Inflammatory macrophage treated with lipopolysaccharide for 1 hour (primary cell): Measurements from ENCODE around the gene WNT5A.

Source experiments
- DNase-seq, 2 donors: peaks; one replicate each; pipeline ENCODE4 v3.0.0-alpha.2; 2020 to 2022

The WNT5A gene

GRCh38 chr3:55486857-55487380 is at the start of gene WNT5A:
TSS of gene WNT5A (minus strand) at chr3:55487306. CDS start at chr3:55486985, 321 bp downstream.
- DNase-seq, result no peak

DNA sequence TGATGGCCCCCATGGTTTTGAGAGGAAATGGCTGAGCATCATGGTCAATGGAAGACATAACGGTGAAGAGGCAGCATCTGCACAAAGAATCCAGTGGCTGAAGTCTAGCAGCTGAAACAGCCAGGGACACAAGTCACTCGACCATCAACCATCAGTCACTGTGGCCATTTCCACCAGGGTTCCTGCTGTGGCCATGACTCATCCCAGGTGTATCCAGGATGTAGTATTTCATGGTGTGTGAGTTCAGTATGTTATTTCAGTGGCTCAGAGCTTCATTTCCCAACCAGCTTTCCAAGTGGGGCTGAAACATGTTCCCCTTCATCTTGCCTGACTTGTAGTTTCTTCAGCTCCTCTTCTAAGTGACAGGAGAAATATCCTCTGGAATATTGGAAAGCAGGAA is 47.8 kb upstream of the WNT5A start:
- no peak for DNase-seq

DNA sequence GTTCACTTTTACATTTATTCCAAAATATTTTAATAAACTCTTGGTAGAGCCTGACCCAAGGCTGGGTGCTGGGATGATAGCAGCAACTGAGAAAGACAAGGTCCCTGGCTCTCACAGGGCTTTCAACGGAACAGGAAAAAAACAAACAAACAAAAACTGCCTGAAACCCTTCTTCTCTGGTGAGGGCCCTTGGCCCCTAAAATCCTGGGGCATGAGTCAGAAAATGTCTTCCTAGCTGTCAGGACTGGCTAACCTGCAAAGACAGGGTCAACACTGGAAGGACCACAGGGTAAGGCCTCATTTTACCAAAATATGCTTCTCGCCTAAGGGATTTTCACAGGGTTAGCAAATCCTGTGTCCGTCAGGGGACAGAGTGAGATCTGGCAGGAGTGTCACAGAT is 45.7 kb upstream of the WNT5A start:
- DNase-seq, result no peak

- peak in 1 of 2 donors; percentile 16 for DNase-seq
These were observed 44.2 kb upstream of the WNT5A start for GRCh38 chr3:55531321-55531720.

DNA sequence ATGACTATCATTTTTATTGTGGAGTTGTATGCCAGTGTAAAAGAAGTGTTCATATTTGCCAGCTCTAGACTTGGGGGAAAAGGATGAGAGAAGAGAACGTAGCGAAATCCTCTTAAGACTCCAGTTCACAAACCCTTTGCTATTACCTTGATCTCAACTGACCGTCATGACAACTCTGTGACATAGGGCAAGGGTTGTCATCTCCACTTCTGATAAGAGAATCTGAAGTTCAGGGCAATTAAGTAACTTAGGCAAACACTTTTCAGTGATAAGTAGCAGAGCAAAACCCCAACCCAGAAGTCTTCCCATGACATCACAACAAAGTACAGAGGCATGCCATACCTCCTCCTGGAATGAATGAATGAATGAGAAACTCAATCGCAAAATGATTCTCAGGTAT is 40.3 kb upstream of the WNT5A start:
- DNase-seq, result no peak

GRCh38 chr3:55526332-55527030 is 39.4 kb upstream of the WNT5A start:
- DNase-seq, result no peak

- no peak for DNase-seq
These were observed 38.3 kb upstream of the WNT5A start for GRCh38 chr3:55525436-55525835.

DNA sequence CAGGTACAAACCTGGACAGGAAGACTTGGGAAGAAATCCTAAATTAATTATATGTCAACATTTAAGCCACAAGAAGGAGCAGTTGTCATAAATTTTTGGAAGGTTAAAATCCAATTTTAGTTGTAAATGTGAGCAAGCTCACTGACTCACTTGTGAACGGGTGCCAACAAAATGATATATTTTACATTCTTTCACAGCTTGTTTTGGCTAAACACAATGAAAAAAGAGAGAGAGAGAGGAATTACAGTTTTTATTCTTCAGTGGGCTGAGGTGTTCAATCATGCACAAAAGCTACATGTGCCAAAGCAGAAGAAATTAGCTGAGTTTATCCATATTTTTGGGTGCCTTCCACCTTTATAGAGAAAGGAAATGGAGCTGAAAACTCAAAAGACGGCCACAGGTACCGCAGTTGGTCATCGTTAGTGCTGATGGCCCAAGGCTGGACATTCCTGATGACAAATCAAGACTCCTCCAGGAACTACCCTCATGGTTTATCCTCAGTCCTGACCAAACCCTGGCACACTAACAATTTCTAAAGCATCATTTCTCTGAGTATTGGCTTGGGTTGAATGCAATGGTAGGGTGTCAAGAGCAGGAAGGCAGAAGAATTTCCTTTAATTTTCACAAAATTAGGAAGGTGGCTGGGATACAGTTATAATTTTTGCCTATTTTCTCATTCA is 37.6 kb upstream of the WNT5A start:
- DNase-seq, result no peak

- no peak for DNase-seq
These were observed 36.4 kb upstream of the WNT5A start for GRCh38 chr3:55523471-55523870.

DNA sequence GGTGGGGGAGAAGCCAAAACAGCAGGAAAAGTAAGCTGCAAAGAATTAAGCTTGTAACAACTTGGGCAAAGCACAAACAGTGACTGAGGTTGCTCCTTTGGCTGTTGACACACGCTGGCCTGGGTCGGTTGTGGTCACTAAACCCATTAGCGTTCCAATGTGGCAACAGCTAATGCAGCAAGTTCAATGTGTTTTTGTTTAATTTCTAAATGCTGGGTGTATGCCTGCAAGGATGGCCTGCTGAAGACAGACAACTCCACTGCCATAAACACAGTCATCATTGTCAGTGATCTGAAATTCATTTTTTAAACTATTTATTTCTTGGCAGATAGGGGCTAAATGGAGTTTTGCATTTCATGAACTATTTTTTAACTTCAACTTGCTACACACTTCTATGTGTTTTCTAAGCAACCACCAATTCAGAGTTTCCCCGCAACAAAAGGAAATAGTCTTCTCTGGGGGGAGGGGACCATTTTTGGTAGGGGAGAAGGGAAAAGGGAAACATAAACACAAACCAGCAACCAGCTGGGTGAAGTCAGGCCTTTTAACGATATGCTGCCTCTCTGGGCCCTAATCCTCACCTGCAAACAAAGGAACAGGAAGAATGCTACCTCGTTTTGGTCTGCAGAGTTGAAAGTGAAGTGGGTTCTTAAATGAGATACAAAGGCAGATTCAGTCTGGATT is 34.8 kb upstream of the WNT5A start:
- DNase-seq, result no peak

- DNase-seq, result no peak
These were observed 34.1 kb upstream of the WNT5A start for GRCh38 chr3:55521064-55521737.

- DNase-seq, result no peak
These were observed 31.9 kb upstream of the WNT5A start for GRCh38 chr3:55519019-55519418.

GRCh38 chr3:55518451-55518850 is 31.3 kb upstream of the WNT5A start:
- no peak for DNase-seq

GRCh38 chr3:55516392-55517030 is 29.4 kb upstream of the WNT5A start:
- DNase-seq, result no peak

DNA sequence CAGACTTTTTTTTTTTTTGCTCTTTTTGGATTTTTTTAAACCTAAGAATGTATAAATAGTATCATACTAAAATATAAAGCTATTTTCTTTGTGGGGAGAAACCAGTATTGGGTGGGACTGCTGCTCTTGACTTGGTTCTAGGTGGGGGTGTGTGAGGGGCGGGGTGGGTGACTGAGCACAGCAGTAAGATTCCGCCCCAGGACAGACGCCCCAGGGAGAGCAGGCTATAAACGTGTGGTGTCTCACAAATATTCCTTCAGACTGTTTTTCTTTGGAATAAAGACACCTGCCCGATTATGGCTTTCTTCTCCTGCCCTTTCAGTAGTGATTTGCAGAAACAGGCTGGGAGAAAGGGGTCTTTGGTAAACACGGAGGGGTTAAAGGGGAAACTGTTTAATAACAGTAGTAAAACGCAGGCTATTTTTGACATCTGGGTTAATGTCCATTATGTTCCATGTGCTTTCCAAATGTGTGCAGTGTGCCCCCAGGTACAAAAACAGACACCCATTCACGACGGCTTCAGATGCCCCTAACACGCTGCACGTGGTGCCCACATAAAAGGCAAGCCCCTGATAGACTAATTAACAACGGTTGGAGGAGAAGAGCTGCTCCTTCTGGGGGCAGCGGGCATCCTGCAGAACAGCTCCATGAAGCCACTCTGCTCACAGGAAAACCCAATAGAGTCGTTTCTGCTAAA is 28.6 kb upstream of the WNT5A start:
- DNase-seq, result no peak

GRCh38 chr3:55514962-55515361 is 27.9 kb upstream of the WNT5A start:
- DNase-seq, result no peak

DNA sequence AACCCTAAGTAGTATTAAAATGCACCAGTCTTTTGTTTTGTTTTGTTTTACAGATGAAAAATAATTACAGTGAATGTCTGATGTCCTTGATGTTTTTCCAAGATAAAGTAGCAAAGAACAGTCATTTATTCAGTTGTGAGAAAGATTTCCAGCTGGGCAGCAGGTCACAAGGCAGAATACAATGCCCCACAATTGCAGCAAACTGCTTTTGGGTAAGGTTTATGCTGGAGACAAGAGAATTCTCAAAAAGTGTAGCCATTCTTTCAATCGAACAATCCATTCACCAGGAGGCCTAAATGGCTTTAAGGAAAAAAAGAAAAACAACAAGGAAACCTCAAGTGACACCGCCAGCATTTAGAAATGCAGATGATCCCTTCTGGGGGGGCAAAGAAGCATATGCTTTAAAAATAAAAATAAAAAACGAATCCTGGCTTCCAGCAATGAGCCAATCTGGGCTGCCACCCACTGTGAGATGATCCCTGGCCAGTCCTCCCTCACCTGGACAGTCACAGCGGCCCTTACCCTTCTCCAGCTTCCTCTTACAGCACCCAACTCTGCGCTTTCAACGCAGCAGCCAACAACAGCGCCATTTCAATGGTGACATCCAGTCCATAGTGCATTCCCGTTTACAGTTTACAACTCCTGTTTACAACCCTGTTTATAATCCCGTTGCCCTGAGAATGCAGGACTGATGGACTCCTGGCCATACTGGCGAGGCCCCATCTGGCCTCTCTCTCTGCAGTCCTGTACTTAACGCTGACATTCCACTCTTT is 25.7 kb upstream of the WNT5A start:
- no peak for DNase-seq

GRCh38 chr3:55511895-55512570 is 24.9 kb upstream of the WNT5A start:
- DNase-seq, result no peak

DNA sequence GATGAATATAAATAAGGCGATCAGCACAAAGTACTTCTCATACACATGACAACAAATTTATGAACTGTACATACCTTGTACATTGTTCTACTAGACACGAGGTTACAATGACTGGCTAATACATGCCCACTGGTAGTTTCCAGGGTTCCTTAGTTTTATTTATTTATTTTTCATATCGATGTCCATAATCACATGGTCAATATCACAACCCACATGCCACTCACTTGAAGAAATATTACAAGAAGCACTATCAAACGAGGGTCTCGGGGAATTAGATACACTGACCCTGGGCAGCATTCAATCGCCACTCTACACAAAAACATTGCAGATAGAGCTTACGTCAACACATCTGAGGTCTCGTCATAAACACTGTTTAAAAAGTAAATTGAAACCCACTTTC is 21.2 kb upstream of the WNT5A start:
- no peak for DNase-seq

GRCh38 chr3:55507808-55508207 is 20.7 kb upstream of the WNT5A start:
- no peak for DNase-seq

GRCh38 chr3:55505776-55506175 is 18.7 kb upstream of the WNT5A start:
- DNase-seq, result no peak
